ENCODE data around the gene SLC25A45. TPM values are rescaled to one million over a fixed set of nuclear protein-coding genes. Genes with fewer than 3 reads are reported as not detected.
A peak's percentile ranks its signal among the peaks of the same experiment; 100 is the strongest.

SLC25A45 gene
- total RNA-seq, 1 donor from 2014 or later, result 12.3 TPM

DNA sequence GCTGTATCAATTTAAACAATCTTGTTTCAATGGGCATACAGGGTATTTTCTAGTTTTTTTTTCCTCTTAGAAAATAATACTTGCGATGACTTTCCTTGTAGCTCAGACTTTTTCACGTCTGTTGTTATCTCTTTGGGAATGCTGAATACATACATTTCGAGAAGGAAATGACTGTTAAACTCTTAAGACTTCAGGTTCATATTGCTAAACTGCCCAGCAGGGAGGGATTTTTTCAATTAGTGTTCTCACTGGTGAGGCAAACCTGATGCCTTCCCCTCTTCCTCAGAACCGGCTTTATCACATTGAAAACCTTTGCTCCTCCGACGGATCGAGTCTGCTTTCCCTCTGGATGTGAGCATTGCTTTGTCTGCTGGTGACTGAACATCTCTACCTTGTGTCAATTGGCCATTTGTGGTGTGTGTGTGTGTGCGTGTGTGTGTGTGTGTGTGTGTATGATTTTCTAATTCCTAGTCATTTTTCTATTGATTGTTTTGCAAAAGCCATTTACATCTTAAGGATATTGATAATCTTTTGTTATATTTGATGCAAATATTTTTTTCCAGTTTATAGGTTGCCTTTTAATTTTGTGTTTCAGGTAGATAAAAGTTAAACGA, 46.7 kb upstream of the SLC25A45 start:
- ATAC-seq (ENCODE audit: low read depth) (no peak), DNase-seq (no peak)
- H3K9me3 Mint-ChIP-seq, result no peaks in the 10 kb centered on the region
- ChIA-PET POLR2A (interaction anchor here (1.1 to 19.3 kb wide), 8 partner anchors 11 to 73 kb away, joined by 4 to 3752 read pairs (median 12); partner anchors contain the start of genes MALAT1 and NEAT1), CTCF (interaction anchor here (1.5 kb wide), 1 partner anchor 12 kb away, joined by 3 read pairs; no protein-coding TSS in a partner anchor)
- H3K4me3 Mint-ChIP-seq, result peak overlapping the region; percentile 78
- H3K36me3 Mint-ChIP-seq (ENCODE audit: low read depth), result peaks cover 43% of the 10 kb centered on the region
- no peaks in the 10 kb centered on the region for H3K27me3 Mint-ChIP-seq
- H3K27ac Mint-ChIP-seq, result peak overlapping the region; percentile 100
- H3K4me1 Mint-ChIP-seq, result peaks cover 89% of the 10 kb centered on the region
- TF ChIP-seq, protein P1, sequence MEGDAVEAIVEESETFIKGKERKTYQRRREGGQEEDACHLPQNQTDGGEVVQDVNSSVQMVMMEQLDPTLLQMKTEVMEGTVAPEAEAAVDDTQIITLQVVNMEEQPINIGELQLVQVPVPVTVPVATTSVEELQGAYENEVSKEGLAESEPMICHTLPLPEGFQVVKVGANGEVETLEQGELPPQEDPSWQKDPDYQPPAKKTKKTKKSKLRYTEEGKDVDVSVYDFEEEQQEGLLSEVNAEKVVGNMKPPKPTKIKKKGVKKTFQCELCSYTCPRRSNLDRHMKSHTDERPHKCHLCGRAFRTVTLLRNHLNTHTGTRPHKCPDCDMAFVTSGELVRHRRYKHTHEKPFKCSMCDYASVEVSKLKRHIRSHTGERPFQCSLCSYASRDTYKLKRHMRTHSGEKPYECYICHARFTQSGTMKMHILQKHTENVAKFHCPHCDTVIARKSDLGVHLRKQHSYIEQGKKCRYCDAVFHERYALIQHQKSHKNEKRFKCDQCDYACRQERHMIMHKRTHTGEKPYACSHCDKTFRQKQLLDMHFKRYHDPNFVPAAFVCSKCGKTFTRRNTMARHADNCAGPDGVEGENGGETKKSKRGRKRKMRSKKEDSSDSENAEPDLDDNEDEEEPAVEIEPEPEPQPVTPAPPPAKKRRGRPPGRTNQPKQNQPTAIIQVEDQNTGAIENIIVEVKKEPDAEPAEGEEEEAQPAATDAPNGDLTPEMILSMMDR (IDR thresholded peaks at IDR 0.05), result no peak
- intact Hi-C loops (cut with micrococcal nuclease), result no loop called here

DNA sequence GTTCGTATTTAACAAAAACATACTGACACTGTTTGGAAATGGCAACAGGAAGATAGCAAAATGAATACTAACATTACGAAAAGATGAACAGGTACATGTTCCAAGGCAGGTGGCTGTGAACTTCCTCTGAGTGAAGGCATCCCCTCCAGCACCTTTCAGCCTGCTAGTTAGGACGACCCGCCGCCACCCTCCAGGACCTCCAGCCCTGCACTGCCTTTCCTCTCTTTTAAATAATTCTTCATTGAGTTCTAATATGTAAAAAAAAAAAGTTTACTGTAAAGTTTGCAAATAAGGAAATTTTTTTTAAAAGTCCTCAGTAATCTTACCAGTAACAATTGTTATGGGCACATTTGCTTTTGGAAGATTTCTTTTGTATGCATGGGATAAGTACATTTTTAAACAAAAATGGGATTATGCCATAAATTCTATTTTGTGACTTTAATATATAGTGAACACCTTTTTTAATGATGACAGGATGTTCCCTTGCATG, 46.2 kb upstream of the SLC25A45 start:
- Mint-ChIP-seq H3K4me3 (peak overlapping the region; percentile 100), H3K36me3 (ENCODE audit: low read depth) (peaks cover 48% of the 10 kb centered on the region), H3K27me3 (no peaks in the 10 kb centered on the region), H3K27ac (peak overlapping the region; percentile 100), H3K9me3 (no peaks in the 10 kb centered on the region), H3K4me1 (peaks cover 88% of the 10 kb centered on the region)
- intact Hi-C loops (cut with micrococcal nuclease), result no loop called here
- POLR2A ChIA-PET, result interaction anchor here (1.4 to 19.3 kb wide), 6 partner anchors 10 to 73 kb away, joined by 4 to 3752 read pairs (median 12); partner anchors contain the start of genes MALAT1 and NEAT1
- ATAC-seq (ENCODE audit: low read depth) (no peak), DNase-seq (no peak)
- CTCF ChIA-PET, result no interaction called here
- TF ChIP-seq, protein P1 (IDR thresholded peaks at IDR 0.05), result no peak

DNA sequence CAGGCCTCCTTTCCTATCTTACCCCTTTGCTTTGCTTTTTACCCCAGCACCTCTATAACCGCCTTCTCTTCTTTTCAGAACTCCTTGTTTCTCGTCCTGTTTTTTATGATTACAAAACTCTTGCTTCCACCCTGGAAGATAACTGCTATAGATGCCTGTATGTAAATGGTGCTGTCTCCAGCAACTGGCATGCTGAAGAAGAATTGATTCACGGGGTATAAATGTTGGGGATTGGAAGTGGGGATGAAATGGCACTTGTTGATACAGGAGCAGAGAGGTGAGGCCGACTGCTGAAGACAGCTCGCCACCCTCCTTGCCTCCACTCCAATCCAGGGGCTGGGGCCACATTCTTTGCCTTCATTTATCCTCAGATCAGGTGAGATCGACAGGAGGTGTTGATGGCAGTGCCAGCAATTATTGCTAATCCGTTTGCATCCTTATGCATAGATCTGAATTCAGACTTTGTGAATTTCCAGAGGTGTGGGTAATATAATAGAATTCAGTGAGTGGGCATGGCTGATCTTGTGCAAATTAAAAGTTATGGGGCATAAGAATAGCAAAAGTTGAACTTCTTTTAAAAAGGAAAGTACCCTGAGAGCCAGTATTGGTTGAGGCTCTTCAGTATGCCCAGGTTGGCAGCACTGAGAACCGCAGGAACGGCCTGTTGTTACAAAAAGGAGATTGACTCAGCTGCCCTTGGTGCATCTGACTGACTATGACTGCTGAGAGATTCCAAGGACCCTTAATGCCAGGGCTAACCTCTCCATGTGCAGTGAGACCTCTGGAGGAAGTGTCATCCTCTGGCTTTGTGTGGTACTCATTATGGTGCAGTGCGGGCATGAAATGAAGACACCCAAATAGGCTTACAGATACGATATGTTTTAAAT, 45.5 kb upstream of the SLC25A45 start:
- Mint-ChIP-seq H3K9me3 (no peaks in the 10 kb centered on the region), H3K27me3 (no peaks in the 10 kb centered on the region), H3K27ac (peak overlapping the region; percentile 100), H3K4me3 (peak overlapping the region; percentile 100), H3K4me1 (peaks cover 84% of the 10 kb centered on the region), H3K36me3 (ENCODE audit: low read depth) (peaks cover 50% of the 10 kb centered on the region)
- intact Hi-C loops (cut with micrococcal nuclease), result no loop called here
- TF ChIP-seq, protein P1 (IDR thresholded peaks at IDR 0.05), result no peak
- ChIA-PET CTCF (interaction anchor here (0.7 kb wide), 1 partner anchor 10 kb away, joined by 3 read pairs; no protein-coding TSS in a partner anchor), POLR2A (interaction anchor here (0.6 to 19.3 kb wide), 11 partner anchors 10 to 119 kb away, joined by 3 to 3752 read pairs (median 6); partner anchors contain the start of genes MALAT1 and NEAT1)
- DNase-seq (no peak), ATAC-seq (ENCODE audit: low read depth) (no peak)

DNA sequence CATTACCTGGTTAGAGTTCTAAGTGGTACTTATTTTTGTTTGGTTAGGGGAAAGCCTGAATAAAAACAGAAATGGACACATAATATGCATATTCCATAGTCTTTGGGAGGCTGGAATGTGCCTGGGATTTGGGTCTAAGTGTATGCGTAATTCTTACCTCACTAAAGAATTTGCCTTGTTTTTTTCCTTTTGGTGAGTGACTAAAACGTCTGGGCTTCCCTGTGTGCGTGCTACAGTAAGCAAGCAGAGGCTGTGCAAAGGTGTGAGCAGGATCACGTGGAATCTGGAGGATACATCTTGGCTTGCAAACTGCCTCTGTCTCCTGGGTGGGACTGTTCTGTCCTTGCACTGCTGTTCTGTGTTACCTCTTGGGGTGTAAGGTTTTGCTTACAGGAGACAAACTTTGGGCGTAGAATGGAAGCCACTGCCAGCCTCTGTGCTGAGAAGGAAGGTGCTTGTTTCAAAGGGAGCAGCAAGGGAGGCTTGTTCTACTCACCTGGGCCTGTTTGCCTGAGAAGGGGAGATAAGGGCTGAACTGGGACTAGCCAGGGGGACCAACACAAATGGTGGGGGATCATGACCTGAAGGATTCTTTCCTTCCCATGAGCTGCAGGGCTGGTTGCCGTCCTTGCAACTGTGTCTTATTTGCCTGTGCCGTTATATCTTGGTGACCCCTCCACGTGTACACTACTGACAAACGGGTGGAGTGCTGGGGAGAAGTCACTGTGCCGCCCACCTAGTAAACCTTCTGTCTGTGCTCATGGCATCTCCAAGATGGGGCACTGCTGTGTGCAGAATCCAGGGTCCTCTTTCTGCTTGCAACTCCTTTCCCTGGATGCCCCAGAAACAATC, 44.6 kb upstream of the SLC25A45 start:
- intact Hi-C loops (cut with micrococcal nuclease), result loop anchor here (1.0 kb wide), 1 partner anchor 14 kb away; no protein-coding TSS in a partner anchor
- no peaks in the 10 kb centered on the region for H3K27me3 Mint-ChIP-seq
- POLR2A ChIA-PET, result interaction anchor here (0.6 to 19.3 kb wide), 14 partner anchors 9 to 120 kb away, joined by 3 to 3752 read pairs (median 6); partner anchors contain the start of genes MALAT1 and NEAT1
- TF ChIP-seq, protein P1 (IDR thresholded peaks at IDR 0.05), result no peak
- H3K27ac Mint-ChIP-seq, result peak overlapping the region; percentile 100
- CTCF ChIA-PET, result interaction anchor here (0.7 to 12.8 kb wide), 2 partner anchors 9 to 77 kb away, joined by 3 to 289 read pairs; partner anchors contain the start of gene MALAT1
- DNase-seq (no peak), ATAC-seq (ENCODE audit: low read depth) (no peak)
- H3K9me3 Mint-ChIP-seq, result no peaks in the 10 kb centered on the region
- peaks cover 79% of the 10 kb centered on the region for H3K4me1 Mint-ChIP-seq
- H3K4me3 Mint-ChIP-seq, result peak overlapping the region; percentile 100
- peaks cover 55% of the 10 kb centered on the region for H3K36me3 Mint-ChIP-seq (ENCODE audit: low read depth)
